ENCODE data around the gene CPM.

CPM gene

GRCh38 chr12:68904351-68904962, 28.5 kb downstream of the CPM start:
- DNase-seq (ENCODE audit: low spot score) = peak; percentile 38

GRCh38 chr12:68903511-68903910, 29.5 kb downstream of the CPM start:
- no peak for DNase-seq (ENCODE audit: low spot score)

DNA sequence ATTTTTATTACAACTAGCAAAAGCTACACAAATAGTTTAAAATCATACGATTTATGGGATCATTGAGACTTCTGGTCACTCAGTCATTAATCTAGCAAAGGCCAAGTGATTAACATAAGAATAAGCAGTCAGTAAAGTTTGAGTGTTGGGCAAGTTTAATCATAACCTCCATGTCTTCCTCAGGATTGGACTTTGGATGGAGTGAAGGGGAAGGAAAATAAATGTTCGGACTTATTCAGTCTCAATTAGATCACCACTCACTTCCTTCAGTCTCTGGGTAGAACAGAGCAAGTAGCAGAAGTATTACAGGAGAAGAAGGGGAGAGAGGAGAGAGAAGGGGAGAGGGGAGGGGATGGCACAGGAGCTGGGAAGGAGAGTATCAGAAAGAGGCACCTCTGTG, 31.4 kb downstream of the CPM start:
- DNase-seq (ENCODE audit: low spot score) = no peak

DNA sequence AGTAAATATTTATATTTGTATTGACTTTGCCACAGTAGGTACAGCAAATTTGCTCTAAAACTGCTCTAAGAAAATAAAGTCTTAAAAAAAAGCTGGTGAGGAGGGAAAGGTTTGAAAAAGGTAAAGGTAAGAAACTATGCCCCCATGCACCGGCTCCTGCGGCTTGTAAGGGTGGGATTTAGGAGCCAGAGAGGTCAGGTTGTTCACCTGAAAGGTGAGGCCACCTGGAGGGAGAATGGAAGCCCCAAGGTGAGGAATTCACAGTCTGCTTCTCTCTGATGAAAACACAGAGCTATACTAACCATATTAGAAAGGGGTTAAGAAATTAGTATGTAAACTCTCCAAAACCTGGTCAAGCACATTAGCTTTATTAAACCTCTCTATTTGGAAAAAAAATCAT, 31.8 kb downstream of the CPM start:
- no peak for DNase-seq (ENCODE audit: low spot score)

DNA sequence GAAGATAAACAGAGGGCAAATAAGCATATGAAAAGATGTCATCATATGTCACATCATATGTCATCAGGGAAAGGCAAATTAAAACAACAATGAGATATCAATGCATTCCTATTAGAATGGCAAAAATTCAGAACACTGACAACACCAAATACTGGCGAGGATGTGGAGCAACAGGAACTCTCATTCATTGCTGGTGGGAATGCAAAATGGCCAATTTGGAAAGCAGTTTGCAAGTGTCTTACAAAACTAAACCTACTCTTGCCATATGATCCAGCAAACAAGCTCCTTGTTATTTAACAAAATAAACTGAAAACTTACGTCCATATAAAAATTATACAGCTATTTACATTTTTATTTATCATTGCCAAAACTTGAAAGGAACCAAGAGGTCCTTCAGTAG, 32.7 kb downstream of the CPM start:
- DNase-seq (ENCODE audit: low spot score) = no peak

GRCh38 chr12:68899251-68899771, 33.7 kb downstream of the CPM start:
- DNase-seq (ENCODE audit: low spot score) = no peak

DNA sequence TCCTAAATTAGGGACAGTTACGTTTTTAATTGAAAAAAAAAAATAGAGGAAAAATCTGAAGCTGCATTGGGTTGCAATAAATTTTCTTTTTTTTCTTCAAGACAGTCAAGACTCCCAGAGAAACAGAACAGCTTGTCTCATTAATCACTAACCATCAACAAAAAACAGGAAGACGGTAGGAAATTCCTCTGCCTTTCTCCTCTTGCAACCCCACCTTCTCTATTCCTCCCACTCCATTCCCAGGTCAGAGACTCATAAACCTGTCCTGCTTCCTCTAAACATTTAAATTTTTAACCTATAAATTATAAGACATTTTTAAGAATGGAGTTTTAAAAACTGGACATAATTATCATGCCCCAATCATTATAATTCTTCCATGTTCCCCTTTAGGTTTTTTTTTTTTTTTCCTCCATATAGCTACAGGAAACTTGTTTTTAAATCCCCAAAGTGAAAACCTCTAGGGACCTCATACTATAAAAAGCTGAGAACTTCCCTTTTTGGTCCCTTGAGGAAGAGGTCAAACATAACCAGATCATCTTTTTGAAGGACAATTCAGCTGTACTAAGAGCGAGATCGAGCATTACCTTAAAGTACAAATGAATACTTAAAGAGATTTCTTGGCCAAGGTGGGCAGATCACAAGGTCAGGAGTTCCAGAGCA, 36.0 kb downstream of the CPM start:
- peak; percentile 40 for DNase-seq (ENCODE audit: low spot score)

DNA sequence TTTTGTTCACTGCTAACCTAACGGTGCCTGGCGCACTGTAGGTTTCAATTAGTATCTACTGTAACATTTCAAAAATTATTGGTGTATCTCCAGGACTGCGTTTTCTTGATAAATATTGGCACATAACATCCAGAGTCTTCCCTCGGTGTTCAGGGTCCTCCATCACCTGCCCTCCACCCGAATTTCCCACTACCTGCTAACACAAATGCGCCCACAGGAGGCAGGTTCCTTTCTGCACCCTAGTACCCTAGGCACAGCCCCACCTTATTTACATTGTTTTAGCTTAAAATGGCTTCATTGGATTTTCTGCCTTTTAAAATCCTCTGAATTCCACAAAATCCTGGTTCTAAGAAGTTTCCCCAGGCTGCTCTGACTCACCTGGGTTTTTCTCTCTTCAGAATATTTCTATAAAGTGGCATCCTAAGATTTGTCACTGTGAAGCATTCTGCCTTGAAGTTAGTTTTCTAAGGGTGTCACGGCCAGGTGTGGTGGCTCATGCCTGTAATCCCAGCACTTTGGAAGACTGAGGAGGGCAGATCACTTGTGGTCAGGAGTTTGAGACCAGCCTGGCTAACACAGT, 38.6 kb downstream of the CPM start:
- no peak for DNase-seq (ENCODE audit: low spot score)

GRCh38 chr12:68893741-68894140, 39.2 kb downstream of the CPM start:
- no peak for DNase-seq (ENCODE audit: low spot score)

DNA sequence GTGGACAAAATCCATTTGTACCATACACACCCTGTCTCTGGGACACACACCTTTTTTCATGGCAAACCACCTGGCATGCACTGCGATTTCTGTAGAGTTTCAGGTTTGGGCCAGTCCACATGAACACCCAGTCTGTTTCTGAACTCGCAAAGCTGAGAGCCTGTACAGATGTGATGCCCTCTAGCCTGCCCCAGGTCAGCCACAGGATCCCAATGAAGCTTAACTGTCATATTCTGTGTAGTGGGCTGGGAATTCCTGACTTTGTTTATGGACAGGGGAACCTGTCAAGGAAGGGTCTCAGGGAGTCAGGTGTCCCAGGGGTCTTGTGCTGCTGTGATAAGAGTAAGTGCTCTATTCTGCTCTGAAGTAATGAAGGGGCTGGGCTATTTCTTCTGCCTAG, 39.8 kb downstream of the CPM start:
- DNase-seq (ENCODE audit: low spot score) = no peak

DNA sequence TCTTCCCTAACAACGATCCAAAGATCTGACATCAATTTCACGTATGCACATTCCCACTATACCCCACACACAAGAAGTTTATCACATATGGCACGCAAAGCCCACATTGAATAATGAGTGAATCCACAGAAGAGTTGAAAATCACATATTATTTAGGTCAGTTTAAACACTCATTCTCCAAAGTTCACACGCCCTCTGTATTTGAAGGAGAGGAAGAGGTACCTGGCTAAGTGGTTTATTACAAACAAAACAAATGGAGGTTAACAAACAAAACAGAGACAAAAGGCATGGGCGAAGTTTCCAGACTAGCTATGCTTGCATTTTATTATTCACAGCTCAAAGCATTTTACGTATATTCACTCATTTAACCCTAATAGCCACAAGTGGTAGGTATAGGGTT, 41.8 kb downstream of the CPM start:
- no peak for DNase-seq (ENCODE audit: low spot score)

DNA sequence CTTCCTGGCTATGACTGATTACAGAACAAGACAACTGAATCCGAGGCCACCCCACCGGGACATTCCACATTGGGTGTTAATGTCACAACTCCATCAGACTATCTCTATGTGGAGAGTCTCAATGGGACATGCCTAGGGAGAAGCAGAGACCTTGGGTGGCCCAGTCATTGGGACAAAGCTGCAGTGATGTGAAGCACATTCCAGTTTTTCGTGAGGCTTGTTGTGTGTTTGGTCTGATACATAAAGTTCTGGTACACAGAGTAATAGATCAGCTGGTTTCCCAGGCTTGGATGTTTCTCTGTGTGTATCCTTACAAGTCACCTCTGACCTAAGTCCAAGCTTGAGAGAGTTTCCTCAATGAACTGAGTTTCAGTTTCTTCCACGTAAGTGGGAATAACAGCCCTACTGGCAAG, 42.3 kb downstream of the CPM start:
- no peak for DNase-seq (ENCODE audit: low spot score)

GRCh38 chr12:68888243-68888642, 44.7 kb downstream of the CPM start:
- DNase-seq (ENCODE audit: low spot score) = no peak

GRCh38 chr12:68887641-68888040, 45.3 kb downstream of the CPM start:
- no peak for DNase-seq (ENCODE audit: low spot score)

- no peak for DNase-seq (ENCODE audit: low spot score)
Measured at GRCh38 chr12:68886636-68887572, 46.1 kb downstream of the CPM start.

GRCh38 chr12:68885381-68885780, 47.6 kb downstream of the CPM start:
- DNase-seq (ENCODE audit: low spot score) = no peak

DNA sequence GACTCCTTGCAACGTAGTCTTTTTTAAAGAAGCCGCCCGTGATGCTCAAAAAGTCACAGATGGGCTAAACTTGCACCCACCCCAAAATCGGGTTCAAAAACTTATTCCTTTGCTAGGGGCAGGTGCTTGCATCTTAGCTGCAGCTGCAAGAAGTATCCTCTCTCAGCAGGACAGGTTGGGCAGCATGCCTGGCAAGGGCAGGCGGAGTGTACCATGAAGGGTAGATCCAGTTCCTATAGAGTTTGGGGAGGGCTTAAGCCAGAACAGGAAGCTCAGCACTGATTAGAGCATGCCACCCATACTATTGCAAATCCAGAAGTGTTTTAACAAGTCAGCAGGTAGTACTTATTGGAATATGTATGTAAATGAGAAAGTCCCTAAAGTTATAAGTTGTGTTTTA, 48.7 kb downstream of the CPM start:
- no peak for DNase-seq (ENCODE audit: low spot score)

DNA sequence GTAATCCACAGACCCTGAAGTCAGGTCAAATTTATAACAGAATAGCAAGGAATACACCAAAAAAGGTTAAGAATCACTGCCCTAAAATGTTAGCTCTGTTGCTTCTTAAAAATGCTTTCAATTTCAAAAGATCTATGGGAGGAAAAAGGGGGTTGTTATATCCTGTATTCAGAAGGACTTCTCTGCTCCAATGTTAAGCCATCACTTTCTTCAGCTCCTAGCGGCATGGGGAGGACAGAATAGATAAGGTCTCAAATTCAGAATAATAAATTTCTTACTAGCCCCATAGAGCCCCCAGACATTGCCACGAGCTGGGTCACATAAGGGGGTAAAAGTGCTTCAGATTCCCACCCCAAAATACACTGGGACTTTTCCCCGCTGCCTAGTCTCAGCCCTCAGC, 49.8 kb downstream of the CPM start:
- no peak for DNase-seq (ENCODE audit: low spot score)

- DNase-seq (ENCODE audit: low spot score) = no peak
Measured at GRCh38 chr12:68882251-68882964, 50.6 kb downstream of the CPM start.

DNA sequence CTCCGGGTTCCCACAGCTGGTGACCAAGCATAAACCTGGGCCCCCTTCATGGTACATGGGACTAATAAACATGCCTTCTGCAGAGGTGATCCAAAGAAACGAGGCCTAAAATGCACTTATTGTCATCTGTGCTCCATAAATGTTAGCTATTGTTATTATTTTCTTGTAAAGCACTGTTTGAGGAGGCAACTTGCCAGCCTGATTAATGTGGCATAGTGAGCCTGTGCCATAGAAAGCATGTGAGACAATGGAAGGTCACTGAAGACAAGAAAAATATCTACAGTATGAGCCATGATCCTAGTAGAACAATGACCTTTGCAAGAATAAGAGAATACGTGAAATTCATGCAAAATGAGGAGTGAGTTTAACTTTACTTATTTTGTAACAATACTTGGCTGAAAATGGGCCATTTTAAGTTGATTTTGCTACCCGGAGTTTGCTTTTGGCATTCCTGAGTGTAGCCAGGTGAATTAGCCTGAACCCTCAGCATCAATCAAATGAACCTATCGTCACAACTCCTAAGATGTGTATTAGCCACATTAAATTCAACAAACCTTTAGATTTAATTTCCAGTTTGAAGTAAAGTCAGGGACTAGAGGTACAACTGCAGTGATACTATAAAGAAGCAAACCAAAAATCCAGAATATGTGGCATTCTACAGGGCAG, 52.2 kb downstream of the CPM start:
- DNase-seq (ENCODE audit: low spot score) = no peak

GRCh38 chr12:68878846-68879245, 54.1 kb downstream of the CPM start:
- DNase-seq (ENCODE audit: low spot score) = no peak
